Endometrial microvascular endothelial cells (primary cell): Measurements from ENCODE around the gene NTNG1. TPM values are rescaled to one million over a fixed set of nuclear protein-coding genes. Genes with fewer than 3 reads are reported as not detected.

ENCODE experiments used
- in situ Hi-C: cut with HindIII; loops from 2 replicates; pipeline ENCODE4 v1.10.0; 2017; ENCODE audit warnings: low sequenced_read_pairs, low pct_unique_long_range_greater_than_20kb; ENCODE audit errors: inconsistent ontology term
- total RNA-seq: library from RNA; depleted of rRNA; stranded (reverse); fragments of >200 nt; gene quantifications from one replicate; pipeline ENCODE4 v1.2.3, GENCODE V29; 2015; ENCODE audit errors: inconsistent ontology term

NTNG1 gene
- total RNA-seq, 1 donor from 2014 or later = not detected

- in situ Hi-C loops = no loop called here
Measured at GRCh38 chr1:107419003-107419402, 278.2 kb downstream of the NTNG1 start.

GRCh38 chr1:107422901-107423300, 282.1 kb downstream of the NTNG1 start:
- in situ Hi-C loops = no loop called here

GRCh38 chr1:107430540-107431228, 289.8 kb downstream of the NTNG1 start:
- in situ Hi-C loops = no loop called here

DNA sequence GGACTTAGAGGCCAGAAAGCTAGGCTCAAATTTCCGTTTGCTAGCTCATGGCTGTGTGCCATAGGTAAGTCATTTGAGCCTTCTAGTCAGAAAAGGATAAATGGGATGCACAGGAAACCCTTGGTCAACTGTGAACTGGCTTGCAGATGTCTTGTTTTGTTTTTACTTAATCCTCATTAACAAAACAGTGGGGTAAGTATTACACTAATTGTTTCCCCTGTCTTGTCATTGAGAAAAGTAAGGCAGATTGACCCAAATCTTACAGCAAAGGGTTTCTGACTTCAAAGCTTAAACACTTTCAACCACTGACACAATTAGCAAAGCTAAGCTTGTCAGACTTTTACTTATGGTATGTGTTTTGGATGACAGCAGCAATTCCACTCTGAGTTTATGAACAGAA, 291.3 kb downstream of the NTNG1 start:
- in situ Hi-C loops = no loop called here

DNA sequence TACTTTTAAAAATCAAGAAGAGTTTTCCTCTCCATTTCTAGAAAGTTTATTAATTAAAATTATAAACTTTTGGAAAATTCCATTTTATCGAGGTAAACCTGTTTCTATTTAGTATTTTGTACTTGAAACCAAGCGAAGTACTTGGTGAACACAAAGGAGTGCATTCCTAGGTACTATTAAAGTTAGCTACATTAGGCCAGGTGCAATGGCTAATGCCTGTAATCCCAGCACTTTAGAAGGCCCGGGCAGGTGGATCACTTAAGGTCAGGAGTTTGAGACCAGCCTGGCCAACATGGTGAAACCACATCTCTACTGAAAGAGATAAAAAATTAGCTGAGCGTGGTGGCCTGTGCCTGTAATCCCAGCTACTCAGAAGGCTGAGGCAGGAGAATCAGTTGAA, 292.2 kb downstream of the NTNG1 start:
- in situ Hi-C loops = no loop called here

DNA sequence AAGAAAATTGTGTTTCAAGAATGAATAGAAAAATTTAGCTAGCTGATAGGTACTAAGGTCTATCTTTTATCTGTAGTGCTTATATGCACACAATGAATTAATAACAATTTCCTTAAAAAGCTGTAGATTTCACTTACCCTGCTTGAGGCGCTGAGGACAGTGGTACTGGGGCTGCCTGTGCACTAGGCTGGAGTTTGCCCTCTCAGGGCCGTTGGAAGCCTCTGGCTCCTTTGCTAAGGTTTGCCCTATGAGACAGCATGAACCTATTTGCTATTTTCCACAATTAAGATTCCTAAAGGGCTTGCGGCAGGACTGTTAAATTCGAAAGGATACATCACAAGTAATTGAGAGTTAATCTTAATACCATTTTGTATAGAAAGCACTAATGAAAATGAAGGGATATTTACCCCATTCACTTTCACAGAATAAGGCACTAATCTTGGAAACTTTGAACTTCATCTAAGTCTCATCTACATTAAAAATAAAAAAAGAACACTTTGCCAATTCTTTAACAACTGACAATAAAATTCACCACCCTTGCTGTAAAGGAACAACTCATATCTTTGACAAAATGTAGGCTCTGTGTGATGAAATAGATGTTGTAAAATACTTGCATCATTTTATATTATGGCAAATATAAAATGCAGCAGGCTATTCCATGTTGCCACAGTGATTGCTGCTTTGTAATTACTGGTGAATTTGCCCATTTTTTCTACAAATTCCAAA, 293.0 kb downstream of the NTNG1 start:
- in situ Hi-C loops = no loop called here

GRCh38 chr1:107434361-107434693, 293.5 kb downstream of the NTNG1 start:
- in situ Hi-C loops = no loop called here

DNA sequence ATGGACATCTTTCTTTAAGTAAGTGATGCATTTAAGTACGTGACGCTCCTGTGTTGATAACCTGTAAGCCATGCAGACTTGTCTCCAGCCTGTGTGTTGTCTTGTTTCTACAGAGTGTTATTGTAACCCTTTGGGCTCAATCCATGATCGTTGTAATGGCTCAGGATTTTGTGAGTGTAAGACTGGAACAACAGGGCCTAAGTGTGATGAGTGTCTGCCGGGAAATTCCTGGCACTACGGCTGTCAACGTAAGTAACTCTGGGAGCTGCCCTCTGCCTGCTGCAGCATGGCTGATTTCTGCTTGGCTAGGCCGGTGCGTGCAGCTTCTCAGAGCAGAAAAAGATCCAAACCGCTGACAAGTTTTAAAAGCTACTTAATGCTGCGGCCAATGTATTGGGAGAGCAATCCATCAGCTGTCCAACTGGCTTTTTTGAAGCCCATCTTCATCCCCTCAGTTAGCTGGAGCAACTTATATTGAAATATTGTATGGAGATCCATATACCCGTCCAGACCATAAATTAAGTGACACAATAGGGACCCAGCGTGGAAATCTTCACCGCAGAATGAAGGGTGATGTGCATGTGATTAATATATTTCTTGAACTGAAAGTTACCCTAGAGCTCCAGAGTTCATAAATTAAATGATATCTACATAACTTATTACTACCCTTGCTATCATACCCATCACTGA, 295.9 kb downstream of the NTNG1 start:
- in situ Hi-C loops = no loop called here

DNA sequence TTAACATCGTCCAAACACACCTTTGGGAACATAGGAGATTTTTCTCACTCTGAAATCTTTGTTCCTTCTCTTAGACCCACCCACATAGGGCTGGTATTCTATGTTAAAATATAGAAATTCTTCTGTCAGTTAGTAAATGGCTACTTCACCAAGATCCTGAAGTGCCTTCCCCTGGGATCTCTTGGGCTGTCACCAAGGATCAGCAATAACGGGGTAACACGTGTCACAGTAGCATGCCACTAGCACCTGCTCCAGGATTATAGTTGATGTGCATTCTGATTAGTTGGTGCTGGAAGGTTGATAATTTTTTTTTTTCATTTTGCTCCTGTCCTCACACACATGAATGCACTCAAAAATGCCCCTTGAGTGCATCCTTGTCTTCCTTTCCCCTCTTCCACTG, 298.7 kb downstream of the NTNG1 start:
- in situ Hi-C loops = no loop called here

- in situ Hi-C loops = no loop called here
Measured at GRCh38 chr1:107442551-107442950, 301.7 kb downstream of the NTNG1 start.

DNA sequence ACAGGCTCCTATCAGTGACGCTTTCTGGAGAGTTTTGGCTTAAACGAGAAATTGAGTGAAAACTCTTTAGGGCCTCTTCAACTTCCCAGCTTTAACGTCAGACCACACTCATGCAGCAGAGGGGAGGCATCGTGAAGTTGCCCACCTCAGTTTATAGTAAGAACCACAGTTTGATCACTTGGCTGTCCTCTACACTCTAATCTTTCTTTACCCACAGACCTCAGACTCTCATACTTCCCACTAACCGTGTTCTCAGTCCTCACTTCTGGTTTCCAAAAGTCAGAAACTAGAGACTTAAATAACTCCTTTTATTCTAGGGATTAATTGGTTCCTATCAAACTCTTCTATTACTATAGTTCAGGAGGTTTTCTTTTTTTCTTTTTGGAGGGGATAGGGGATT, 302.2 kb downstream of the NTNG1 start:
- in situ Hi-C loops = no loop called here

- in situ Hi-C loops = no loop called here
Measured at GRCh38 chr1:107443860-107444259, 303.0 kb downstream of the NTNG1 start.

GRCh38 chr1:107444302-107444701, 303.5 kb downstream of the NTNG1 start:
- in situ Hi-C loops = no loop called here

GRCh38 chr1:107449326-107449725, 308.5 kb downstream of the NTNG1 start:
- in situ Hi-C loops = no loop called here

DNA sequence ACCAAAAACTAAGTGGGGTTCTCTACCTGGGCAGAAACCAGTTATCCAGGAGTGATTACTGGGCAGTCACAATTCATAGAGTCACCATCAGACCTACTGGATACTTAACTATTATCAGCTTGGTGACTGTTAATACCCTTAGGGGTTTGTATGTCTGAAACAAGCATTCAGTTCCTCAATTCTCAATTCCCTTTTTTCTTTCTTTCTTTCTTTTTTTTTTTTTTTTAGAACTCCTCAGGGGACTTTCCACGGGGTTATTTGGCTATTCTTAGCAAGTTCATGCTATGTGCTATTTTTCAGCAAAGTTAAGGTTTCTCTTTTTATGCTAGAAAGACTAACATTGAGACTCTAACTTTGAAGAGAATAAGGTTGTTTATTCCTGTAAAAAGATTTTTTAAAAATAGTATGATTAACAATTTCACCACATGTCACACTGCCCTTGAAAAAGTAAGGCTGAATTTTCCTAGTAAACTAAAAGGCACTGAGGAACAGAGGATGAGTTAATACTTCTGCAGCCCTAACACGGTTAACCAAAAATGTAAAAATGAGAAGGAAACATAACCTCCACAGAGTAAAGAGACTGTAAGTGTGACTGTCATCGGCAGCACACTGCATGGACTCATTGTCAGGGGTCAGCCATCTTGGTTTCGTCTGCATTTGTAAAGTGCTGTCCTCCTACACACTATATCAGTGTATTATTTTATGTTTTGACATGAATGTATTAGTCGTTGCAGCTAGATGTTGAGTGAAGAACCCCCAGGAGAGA, 310.2 kb downstream of the NTNG1 start:
- in situ Hi-C loops = no loop called here

DNA sequence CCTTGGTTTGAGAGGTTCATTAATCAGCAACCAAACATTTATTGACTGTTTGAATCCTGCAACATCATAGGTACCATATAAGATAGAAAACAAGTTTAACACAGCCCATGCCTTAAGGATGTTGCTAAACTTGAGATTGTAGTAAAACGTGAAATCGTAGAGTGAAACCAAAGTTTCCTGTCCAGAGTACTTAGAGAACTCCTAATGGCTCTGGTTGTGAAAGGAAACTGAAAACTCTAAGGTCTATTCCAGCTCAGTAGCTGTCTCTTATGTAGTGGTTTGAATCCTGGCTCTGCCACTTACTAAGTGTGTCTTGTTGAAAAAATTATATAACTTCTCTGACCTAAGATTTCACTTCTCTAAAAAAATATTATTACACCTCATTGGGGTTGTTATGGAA, 310.9 kb downstream of the NTNG1 start:
- in situ Hi-C loops = no loop called here

- in situ Hi-C loops = no loop called here
Measured at GRCh38 chr1:107454791-107455190, 314.0 kb downstream of the NTNG1 start.

GRCh38 chr1:107457989-107458388, 317.1 kb downstream of the NTNG1 start:
- in situ Hi-C loops = no loop called here

DNA sequence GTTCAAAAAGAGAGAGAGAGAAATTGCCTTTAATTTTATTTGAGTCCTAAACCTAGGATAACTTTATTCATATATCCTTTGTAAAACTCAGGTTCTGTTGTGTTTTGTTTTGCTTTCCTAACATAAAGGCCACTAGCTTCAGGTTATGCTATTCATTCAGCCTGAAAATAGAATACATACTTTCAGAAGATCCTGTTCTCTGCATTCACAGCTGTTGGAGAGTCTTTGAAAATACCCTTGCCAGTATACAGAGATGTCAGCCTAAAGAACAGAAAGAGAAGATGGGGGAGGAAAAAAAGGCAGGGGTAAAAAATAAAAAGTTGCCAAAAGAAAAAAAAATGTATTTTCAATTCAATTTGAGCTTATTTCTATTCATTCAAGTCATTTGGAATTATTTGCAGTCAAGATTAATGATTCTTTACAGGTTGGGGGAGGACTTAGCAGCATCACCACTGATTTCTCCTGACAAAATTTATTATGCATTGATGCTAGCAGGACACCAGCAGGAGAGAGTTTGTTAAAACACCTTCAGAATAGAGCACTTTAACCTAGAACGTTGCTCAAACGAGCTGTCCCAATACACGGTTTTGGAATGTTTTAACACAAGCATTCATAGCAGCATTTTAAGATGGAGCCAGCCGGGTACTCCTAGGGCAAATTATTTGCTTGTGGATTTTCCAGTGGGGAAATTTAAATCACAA, 318.5 kb downstream of the NTNG1 start:
- in situ Hi-C loops = no loop called here
